ENCODE data around the gene IL36B.

The IL36B gene

GRCh38 chr2:113011108-113011507, 41.6 kb downstream of the IL36B start:
- no peak for DNase-seq (ENCODE audit: low spot score)
- H3K27ac ChIP-seq: no peak overlapping the region
- no peak overlapping the region for H3K4me3 ChIP-seq
- TF ChIP-seq, protein P1, sequence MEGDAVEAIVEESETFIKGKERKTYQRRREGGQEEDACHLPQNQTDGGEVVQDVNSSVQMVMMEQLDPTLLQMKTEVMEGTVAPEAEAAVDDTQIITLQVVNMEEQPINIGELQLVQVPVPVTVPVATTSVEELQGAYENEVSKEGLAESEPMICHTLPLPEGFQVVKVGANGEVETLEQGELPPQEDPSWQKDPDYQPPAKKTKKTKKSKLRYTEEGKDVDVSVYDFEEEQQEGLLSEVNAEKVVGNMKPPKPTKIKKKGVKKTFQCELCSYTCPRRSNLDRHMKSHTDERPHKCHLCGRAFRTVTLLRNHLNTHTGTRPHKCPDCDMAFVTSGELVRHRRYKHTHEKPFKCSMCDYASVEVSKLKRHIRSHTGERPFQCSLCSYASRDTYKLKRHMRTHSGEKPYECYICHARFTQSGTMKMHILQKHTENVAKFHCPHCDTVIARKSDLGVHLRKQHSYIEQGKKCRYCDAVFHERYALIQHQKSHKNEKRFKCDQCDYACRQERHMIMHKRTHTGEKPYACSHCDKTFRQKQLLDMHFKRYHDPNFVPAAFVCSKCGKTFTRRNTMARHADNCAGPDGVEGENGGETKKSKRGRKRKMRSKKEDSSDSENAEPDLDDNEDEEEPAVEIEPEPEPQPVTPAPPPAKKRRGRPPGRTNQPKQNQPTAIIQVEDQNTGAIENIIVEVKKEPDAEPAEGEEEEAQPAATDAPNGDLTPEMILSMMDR (IDR thresholded peaks at IDR 0.05): no peak

DNA sequence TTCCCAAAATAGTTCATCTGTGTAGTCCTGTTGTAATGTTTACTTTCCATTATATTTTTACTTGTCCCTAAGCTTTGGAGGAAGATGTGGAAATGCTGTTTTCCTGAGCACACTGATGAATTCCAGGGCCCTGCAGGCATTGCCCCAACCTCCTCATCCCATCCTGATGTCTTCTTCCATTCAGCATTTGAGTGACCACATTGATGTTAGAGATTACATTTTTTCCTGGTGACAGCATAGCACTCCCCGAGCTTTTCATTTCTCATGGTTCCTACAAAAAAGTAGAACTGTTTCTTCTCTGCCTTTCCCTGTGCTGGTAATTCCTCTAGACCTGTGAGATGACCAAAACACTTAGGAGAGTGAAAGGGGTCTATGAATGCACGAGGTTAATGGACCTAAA, 42.6 kb downstream of the IL36B start:
- TF ChIP-seq, protein P1 (IDR thresholded peaks at IDR 0.05): no peak

DNA sequence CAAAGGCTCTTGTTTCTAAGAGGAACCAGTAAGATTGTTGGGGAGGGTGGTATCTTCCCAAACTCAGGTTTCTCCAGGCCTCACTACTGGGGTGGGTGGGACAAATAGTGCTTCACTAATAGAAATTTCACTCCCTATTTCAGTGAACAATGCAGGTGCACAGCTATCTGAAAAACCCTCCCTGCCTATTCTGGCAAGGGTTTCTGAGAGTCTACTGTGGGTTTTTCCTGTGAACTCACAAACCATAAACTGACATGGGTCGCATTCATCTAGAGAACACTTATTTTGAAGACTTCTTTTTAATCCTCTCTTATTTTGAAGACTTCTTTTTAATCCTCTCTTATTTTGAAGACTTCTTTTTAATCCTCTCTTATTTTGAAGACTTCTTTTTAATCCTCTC, 43.0 kb downstream of the IL36B start:
- DNase-seq (ENCODE audit: low spot score): no peak
- Histone ChIP-seq H3K27ac (no peak overlapping the region), H3K4me3 (no peak overlapping the region)
- TF ChIP-seq, protein P1 (IDR thresholded peaks at IDR 0.05): no peak

More for the DNA sequence above, 42.6 kb downstream of the IL36B start:
- Histone ChIP-seq H3K27ac (no peak overlapping the region), H3K4me3 (no peak overlapping the region)
- no peak for DNase-seq (ENCODE audit: low spot score)

- TF ChIP-seq, protein P1 (IDR thresholded peaks at IDR 0.05): no peak
- no peak for DNase-seq (ENCODE audit: low spot score)
- Histone ChIP-seq H3K27ac (no peak overlapping the region), H3K4me3 (no peak overlapping the region)
These were observed 45.4 kb downstream of the IL36B start for GRCh38 chr2:113007250-113007649.

DNA sequence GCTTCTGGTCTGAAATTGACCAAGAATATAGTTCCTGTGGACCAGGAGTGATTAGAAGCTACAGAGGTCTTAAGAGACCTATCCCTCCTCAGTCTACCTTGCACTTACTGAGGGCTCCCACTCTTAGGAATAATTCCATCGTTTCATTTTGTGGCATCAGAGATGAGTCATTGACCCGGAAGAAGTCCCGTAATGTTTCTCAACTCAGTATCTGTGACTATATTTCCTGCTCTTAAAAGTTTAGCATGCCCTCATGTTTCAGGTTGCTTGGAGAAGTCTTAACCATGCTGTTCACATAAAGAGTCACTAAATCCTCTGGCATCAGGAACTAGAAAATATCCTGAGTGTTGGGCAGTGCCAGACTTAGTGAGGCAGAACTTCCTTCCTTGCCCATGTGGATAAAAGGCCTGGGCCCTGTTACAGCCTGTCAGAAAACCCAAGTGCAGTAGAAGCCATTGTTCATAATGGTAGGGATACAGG, 47.6 kb downstream of the IL36B start, which contains the start of gene IL36A:
TSS of gene IL36A (plus strand) at position 430 of the 480 bp plus-strand sequence. CDS start 413 bp downstream, outside the sequence.
- Histone ChIP-seq H3K27ac (no peak within 1 kb of the TSS), H3K4me3 (no peak within 1 kb of the TSS)
- TF ChIP-seq, protein P1 (IDR thresholded peaks at IDR 0.05): no peak
- no peak for DNase-seq (ENCODE audit: low spot score)

DNA sequence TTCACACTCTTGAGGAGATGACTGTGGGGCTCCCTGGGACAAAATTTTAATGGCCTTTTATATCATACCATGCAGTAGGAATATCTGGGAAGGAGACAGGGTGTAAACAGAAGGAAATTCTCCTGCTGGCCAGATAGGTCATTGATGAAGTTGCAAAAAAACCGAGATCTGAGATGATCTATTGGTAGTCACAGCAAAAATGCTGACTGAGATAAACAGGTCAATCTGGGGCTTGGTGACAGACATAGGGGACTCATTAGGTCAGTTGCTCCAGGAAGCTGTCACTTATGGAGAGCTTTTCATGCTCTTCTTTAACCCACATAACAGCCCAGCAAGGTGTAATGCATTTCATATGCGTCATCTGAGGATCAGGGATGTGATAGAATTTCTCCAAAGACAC, 50.0 kb downstream of the IL36B start:
- no peak for DNase-seq (ENCODE audit: low spot score)
- TF ChIP-seq, protein P1 (IDR thresholded peaks at IDR 0.05): no peak
- Histone ChIP-seq H3K27ac (no peak overlapping the region), H3K4me3 (no peak overlapping the region)

GRCh38 chr2:113000436-113000835, 52.2 kb downstream of the IL36B start:
- H3K4me3 ChIP-seq: no peak overlapping the region
- DNase-seq (ENCODE audit: low spot score): no peak
- no peak overlapping the region for H3K27ac ChIP-seq
- TF ChIP-seq, protein P1 (IDR thresholded peaks at IDR 0.05): no peak

All from coronary artery (tissue), 2 donors.